ENCODE results near the gene DUS2.
"Not testable (repeated sequence)": the region's sequence is repeated elsewhere in the genome, so short reads cannot be mapped to it uniquely, and the experiment has no call there.

The DUS2 gene

DNA sequence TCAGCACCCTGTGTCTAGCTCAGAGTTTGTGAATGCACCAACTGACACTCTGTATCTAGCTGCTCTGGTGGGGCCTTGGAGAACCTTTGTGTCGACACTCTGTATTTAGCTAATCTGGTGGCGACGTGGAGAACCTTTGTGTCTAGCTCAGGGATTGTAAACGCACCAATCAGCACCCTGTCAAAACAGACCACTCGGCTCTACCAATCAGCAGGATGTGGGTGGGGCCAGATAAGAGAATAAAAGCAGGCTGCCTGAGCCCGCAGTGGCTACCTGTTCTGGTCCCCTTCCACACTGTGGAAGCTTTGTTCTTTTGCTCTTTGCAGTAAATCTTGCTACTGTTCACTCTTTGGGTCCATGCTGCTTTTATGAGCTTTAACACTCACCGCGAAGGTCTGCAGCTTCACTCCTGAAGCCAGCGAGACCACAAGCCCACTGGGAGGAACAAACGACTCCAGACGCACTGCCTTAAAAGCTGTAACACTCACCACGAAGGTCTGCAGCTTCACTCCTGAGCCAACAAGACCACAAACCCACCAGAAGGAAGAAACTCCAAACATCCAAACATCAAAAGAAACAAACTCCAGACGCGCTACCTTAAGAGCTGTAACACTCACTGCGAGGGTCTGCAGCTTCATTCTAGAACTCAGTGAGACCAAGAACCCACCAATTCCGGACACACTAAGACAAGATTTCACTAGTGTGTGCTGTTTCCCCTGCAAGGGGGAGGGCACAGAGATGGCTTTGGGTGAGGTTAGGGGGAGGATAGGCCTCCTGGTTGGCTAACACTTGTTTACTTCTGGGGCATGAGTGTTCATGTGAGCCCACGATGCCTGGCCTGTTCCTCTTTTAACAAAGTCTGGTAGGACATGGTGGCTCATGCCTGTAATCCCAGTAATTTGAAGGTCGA, 24.1 kb upstream of the DUS2 start, which contains the start of gene DPEP2:
Gene DPEP2 (minus strand): TSS at position 706 of the 910 bp plus-strand sequence. CDS start 6,272 bp downstream, outside the sequence.
- peak; percentile 28 for DNase-seq

DNA sequence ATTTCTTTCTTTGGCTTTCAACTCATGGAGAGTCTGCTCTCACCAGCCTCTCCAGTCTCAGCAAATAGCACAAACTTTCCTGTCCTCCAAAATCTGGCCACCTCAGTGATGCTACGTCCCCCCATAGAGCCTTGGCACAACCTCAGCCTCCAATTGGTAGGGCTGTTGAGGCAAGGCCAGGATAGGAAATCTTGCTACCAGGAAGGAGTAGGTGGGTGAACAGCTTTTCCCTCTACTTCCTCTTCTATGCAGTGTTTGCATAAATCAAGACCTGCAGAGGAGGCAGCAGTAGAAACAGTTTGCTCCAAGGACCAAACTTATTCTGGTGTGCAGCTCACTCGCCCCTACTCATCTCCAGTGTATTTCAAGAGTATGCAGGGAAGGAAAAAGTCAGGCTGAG, 23.1 kb upstream of the DUS2 start:
- DNase-seq = no peak

DNA sequence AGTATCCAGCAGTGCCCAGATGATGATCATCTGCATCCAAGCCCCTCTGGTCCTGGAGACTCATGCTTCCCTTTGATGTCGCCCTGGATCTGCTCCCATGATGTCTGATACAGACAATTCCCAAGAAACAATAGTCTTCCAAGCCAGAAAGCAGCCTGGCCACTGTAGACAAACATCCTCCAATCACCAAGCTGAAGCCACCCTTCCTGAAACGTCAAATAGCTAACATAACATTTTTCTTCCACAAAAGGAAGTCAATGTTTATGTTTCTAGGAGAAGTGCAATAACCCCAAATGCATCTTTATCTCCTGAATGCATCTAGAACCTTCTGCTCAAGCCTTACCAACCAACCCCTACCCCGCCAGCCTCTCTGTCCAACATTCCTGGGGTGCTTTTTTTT, 22.6 kb upstream of the DUS2 start:
- DNase-seq = no peak

DNA sequence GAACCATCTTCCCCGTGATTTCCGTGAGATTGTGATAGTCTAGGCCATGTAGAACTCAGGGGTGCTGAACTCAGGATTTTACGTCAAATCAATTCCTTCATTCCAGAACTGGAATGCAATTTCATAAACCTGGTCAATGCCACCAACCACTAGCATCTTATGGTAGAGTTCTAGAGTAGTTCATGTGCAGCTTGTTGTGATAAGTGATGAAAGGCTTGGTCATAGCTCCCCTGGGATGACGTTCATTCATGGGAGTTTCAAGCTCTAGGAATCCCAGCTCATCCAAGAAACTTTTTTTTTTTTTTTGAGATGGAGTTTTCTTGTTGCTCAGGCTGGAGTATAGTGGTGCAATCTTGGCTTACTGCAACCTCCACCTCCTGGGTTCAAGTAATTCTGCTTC, 20.1 kb upstream of the DUS2 start:
- no peak for DNase-seq

DNA sequence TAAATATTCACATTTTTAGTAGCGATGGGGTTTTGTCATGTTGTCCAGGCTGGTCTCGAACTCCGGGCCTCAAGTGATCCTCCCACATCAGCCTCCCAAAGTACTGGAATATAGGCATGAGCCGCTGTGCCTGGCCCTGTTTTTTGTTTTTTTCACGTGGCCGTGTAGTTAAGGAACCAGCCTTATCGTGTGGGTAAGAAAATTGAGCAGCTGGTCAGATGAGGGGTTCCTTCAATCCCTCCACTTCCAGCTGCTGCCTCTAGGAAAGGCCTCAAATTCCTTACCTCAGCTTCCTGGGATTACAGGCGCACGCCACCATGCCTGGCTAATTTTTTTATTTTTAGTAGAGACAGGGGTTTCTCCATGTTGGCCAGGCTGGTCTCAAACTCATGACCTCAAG, 17.9 kb upstream of the DUS2 start:
- DNase-seq = no peak

DNA sequence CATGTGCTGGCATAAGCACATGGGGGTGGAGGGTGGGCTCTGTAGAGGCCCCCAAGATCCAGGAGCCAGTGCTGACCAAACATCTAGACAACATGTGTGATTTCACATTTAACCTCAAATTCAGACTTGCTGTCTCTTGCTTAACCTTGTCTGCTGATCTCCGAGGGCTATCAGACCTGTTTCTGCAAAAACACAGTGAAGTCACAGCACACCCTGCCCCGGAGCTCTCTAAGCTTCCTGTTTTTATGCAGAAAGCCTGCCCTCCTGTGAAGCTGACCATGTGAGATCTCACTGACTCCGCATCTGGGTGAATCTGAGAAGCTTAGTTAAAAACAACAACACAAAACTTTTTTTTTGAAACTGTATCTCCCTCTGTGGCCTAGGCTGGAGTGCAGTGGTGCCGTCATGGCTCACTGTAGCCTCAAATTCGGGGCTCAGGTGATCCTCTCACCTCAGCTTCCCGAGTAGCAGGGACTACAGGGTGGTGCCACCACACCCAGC, 17.2 kb upstream of the DUS2 start:
- DNase-seq = no peak

DNA sequence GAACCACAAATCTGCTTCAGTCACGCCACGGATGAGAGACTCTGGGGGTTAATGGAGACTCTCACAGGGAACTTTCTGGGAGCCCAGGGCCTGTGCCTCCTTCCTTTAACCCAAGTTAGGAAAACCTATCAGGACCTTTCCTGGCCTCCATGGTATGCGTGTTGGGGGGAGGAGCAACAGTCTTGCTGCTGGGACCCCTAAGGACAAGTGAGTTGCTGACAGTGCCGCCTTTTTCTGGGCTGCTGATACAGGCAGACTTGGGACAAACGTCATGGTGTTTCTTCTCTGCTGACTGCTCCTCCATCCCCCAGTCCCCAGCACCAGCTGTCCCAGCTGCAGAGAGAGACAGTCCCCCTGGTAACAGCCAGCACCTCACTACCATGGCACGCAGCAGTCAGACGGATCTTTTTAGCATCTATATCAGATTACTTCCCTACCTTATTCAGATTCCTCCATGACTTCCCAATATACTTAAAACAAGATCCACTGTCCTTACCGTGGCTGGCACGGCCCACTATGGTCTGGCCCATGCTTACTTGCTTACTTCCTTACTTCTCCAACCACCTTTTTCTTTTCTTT, 13.8 kb upstream of the DUS2 start:
- DNase-seq = no peak

DNA sequence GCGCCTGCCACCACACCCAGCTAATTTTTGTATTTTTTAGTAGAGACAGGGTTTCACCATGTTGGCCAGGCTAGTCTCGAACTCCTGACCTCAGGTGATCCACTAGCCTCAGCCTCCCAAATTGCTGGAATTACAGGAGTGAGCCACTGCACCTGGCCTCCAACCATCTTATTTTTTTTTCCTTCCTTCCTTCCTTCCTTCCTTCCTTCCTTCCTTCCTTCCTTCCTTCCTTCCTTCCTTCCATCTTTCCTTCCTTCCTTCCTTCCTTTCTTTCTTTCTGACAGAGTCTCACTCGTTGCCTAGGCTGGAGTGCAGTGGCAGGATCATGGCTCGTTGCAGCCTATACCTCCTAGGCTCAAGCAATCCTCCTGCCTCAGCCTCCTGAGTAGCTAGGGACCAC, 13.2 kb upstream of the DUS2 start:
- DNase-seq = not testable (repeated sequence)

DNA sequence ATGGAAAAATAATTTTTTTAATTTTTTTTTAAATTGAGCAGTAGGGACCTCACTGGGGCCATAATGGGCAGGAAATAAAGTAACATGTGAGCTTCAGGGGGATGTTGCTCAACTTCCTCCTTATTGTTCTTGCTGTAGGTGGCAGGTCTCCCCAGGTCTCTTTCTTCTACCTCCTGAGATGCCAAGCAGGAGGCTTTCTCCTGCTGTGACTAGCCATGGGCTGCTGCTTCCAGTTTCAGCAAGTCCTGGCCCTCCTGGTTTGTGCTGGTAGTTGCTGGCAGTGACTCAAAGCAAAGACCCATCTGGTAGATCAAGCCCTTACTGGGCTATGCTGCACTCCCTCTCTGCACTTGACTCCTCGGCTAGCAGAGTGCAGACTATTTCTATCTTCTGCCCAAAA, 9.6 kb upstream of the DUS2 start:
- no peak for DNase-seq

DNA sequence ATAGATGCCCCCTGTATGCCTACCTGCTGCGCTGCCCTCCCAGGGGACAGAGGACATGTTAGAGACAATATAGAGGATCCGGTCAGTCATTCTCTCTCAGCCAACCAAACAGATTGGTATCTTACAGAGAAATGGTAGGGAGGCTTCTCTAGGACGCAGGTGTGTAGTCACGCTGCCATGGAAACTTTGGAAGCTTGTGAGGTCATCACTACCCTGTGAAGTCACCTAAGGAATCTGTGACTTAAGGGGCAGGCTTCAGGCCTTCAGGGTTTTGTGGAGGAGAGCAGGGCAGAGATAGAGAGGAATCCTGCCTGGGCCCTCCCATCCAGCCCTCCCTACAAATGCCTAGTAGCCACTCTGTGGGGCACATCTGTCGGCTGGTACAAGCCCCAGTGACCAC, 7.4 kb upstream of the DUS2 start, which contains the start of gene DPEP2NB:
Gene DPEP2NB (minus strand): TSS at position 231 of the 400 bp plus-strand sequence. CDS start 141 bp downstream, at position 90.
- DNase-seq = no peak

DNA sequence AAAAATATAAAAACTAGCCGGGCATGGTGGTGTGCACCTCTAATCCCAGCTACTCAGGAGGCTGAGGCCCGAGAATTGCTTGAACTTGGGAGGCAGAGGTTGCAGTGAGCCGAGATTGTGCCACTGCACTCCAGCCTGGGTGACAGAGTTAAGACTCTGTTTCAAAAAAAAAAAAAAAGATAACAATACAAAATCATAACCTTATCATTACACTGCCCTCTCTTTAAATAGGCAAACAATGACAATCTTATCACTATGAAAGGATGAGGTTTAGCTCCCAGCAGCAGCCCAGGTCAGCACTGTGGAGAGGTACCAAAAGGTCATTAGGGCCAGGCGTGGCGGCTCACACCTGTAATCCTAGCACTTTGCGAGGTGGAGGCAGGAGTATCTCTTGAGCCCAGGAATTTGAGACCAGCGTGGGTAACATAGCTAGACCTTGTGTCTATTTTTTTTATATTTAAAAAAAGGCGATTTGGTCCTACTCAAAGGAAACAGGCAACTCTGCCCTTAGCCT, 3.9 kb upstream of the DUS2 start:
- DNase-seq = no peak

DNA sequence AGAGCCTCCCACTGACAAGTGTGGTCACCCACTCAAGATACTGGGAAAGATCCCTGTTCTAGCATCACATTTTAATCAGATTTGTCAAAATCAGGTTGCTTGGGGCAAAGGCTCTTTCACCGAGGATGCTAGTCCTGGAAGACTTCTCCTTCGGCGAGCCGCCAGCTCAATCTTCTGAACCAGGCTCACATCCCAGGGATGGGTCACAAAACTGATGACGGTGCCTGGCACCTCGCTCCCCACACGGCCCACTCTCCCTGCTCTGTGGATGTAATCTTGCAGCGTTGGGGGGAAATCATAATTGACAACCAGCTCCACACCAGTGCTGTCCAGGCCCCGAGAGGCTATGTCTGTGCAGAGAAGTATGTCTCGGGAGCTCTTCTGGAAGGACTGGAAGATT, 1.6 kb upstream of the DUS2 start:
- DNase-seq = no peak

DNA sequence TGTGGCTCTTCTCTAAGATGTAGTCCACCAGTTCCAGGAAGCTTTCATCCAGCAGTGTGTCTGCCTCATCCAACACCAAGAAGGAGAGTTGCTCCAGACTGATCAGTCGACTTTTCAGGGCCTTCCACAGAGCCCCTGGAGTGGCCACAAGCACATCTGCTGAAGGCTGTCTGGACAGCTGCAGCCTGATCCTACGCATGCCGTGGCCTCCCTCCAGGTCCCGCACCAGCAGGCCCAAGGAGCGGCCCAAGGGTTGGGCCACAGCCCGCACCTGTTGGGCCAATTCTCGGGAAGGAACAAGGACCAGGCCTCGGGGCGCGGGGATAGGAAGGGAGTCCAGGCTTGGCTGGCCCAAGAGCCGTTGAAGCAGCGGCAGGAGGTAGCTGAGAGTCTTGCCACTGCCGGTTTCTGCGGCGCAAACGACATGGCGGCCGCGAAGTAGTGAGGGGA, 781 bp upstream of the DUS2 start:
- no peak for DNase-seq

DNA sequence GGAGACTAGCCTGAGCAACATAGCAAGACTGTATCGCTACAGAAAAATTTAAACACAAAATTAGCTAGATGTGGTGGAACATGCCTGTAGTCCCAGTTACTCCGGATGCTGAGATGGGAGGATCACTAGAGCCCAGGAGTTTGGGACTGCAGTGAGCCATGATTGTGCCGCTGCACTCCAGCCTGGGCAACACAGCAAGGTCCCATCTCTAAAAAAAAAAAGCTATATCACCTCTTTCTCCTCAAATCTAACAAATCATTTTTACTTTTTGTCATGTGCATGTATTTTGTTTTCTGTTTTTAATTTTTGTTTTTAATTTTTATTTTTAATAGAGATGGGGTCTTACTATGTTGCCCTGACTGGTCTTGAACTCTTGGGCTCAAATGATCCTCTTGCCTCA, 5.9 kb downstream of the DUS2 start:
- DNase-seq = no peak

DNA sequence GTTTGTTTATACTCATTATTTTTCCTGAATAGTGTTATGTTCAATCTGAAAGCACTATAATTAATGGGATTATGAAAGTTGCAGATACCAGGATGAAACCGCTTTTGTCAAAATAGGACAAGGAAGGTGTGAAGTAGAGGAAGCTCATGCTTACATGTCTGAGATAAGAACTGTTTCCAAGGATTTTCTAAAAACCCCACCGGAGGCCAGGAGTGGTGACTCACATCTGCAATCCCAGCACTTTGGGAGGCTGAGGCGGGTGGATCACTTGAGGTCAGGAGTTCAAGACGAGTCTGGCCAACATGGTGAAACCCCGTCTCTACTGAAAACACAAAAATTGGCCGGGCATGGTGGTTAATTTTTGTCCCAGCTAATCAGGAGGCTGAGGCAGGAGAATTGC, 7.0 kb downstream of the DUS2 start:
- not testable (repeated sequence) for DNase-seq

DNA sequence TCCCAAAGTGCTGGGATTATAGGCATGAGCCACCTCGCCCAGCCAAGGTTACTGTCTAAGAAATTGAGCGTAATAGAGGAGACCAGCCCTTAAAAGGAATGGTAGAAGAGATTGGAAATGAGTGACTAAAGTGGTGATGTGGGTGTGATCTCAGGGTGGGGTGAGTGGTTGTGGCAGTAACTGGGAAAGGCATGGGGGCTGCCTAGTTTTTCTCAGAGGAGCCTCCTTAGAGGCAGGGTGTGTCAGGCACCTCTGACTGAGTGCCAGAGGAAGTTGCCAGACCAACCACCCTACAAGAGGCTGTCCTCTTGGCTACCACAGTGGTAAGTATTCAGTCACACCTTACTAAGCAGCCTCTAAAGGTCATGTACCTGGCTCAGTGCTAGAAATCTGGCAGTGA, 8.9 kb downstream of the DUS2 start:
- DNase-seq = no peak

DNA sequence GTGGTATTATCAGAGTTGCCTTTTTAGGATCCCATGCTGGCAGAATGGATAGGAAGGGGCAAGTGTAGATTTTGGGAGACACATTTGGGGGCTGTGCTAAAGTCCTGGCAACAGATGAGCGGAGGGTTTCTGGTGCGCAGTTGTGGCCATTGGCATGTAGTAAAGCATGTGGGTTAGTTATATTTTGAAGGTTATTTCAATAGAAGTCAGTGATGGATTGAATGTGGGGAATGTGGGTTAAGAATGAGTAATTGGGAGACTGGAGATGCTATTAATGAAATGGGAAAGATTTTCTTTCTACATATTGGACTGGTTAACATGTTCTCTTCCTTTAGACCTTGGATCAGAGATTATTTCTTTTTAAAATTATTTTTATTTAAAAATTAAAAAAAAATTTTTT, 10.0 kb downstream of the DUS2 start:
- DNase-seq = no peak

DNA sequence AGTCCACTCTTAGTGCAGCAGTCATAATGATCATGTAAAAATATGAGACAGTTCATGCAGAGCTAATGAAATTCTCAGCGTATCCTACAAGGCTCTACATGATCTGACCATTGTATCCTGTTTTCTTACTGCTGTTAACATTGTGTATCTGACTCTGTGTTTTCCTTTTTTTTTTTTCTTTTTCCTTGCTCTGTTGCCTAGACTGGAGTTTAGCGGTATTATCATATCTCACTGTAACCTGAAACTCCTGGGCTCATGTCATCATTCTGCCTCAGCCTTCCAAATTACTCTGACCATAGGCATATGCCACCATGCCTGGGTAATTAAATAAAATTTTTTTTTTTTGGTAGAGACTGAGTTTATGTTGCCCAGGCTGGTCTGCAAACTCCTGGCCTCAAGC, 12.1 kb downstream of the DUS2 start:
- no peak for DNase-seq

DNA sequence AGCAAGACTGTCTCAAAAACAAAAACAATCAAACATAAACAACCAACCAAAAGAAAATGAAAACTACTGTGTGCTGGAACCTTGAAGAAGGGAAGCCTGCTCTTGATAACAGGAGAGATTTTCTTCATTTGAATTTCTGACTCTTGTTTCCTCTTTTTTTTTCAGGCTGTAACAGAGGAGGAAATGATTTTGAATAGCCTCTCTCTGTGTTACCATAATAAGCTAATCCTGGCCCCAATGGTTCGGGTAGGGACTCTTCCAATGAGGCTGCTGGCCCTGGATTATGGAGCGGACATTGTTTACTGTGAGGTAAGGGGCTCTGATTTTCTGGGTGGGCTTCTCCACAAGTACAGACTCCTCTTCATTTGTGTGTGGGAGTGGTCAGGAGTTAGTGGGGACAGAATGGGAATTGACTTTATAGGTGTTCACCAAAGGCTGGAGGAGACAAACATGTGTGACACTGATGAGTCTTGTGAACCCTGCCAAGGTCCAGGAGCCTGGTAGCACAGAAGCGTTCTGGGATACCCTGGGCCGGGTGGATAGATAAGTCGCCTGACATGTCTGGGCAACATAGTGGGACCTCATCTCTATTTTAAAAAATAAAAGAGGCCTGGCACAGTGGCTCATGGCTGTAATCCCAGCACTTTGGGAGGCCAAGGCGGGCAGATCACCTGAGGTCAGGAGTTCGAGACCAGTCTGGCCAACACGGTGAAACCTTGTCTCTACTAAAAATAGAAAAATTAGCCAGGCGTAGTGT, 14.9 kb downstream of the DUS2 start:
- no peak for DNase-seq

DNA sequence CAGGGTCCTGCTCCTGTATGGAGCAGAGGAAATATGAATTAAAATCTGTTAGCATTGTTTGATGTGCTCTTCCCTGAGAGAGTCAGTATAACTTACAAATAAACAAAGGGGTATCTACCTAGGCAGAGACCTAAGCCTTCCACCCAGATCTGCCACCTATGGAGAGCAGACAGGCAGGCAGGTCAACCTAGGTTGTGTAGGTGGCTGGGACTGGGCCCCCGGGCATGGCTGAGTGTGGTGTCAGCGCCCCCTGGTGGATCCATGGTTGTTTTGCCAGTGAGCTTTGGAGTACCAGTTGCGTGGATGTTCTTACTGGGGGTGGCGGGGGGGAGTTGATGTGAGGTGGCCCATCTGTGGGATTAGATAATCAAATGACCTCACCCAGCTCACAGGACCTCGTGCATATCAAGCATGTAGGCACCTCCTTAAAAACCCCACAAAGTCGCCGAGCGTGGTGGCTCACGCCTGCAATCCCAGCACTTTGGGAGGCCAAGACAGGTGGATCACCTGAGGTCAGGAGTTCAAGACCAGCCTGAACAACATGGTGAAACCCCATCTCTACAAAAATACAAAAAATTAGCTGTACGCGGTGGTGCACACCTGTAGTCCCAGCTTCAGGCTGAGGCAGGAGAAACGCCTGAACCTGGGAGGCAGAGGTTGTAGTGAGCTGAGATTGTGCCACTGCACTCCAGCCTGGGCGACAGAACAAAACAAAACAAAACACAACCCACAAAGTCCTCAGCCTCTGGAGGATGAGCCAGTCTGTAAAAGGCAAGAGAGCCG, 17.6 kb downstream of the DUS2 start:
- DNase-seq = peak; percentile 88

DNA sequence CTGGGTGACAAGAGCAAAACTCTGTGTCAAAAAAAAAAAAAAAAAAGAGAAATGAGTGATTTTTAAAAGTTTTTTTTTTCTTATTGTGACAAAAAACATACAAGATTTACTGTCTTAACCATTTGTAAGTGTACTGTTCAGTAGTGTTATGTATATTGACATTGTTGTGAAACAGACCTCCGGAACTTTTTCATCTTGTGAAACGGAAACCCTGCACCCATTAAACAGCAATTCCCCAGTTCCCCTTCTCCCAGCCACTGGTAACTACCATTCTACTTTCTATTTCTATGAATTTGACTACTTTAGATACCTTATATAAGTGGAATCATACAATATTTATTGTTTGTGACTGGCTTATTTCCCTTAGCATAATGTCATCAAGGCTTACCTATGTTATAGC, 18.7 kb downstream of the DUS2 start:
- DNase-seq = no peak

DNA sequence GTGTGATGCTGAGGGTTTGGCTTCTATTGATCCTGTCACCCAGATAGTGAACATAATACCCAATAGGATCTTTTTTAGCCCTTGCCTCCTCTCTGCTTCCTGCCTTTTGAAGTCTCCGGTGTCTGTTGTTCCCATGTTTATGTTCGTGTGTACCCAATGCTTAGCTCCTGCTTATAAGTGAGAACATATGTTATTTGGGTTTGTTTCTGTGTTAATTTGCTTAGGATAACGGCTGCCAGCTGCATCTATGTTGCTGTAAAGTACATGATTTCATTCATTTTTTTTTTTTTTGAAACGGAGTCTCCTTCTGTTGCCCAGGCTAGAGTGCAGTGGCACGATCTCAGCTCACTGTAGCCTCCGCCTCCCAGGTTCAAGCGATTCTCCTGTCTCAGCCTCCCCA, 23.0 kb downstream of the DUS2 start:
- no peak for DNase-seq

All from activated T-cell treated with anti-CD3 and anti-CD28 coated beads for 4 hours (primary cell).